CD14-positive monocyte (primary cell): ENCODE data around the gene SFXN4. TPM values are rescaled to one million over a fixed set of nuclear protein-coding genes. Genes with fewer than 3 reads are reported as not detected.
A peak's percentile ranks its signal among the peaks of the same experiment; 100 is the strongest.

Experiments
- DNase-seq, 3 donors: peaks; one replicate each; pipeline ENCODE4 v3.0.0-alpha.2; 2011 to 2022
- H2AFZ ChIP-seq: 2 replicates; pipeline ENCODE4 v1.6.0; 2012; ENCODE audit warnings: mild to moderate bottlenecking, low read depth, low read length, inconsistent platforms; ENCODE audit not compliant: insufficient read depth, poor library complexity, severe bottlenecking
- H3K27ac ChIP-seq, 2 donors: 1 replicate in 1 of 2; 2 replicates in 1 of 2; pipeline ENCODE4 v1.5.1; 2012 to 2013; ENCODE audit warnings: low read length in 2 of 2, control low read depth in 1 of 2, inconsistent platforms in 1 of 2, low read depth in 1 of 2, mild to moderate bottlenecking in 1 of 2
- H3K27me3 ChIP-seq, 2 donors: one replicate each; pipeline versions ENCODE4 v1.6.0 to v1.6.1; 2011 to 2013; ENCODE audit warnings: low read length in 2 of 2; ENCODE audit not compliant: control insufficient read depth in 2 of 2, insufficient read depth in 2 of 2
- H3K36me3 ChIP-seq, 2 donors: replicated peaks in 1 of 2; 1 replicate in 1 of 2; 2 replicates in 1 of 2; pipeline versions ENCODE4 v1.5.1 to v1.6.1; 2012 to 2013; ENCODE audit warnings: low read length in 2 of 2, control low read depth in 1 of 2, inconsistent platforms in 1 of 2, mild to moderate bottlenecking in 1 of 2; ENCODE audit not compliant: insufficient read depth in 2 of 2, control insufficient read depth in 1 of 2
- H3K4me1 ChIP-seq, 2 donors: 1 replicate in 1 of 2; 2 replicates in 1 of 2; pipeline versions ENCODE4 v1.5.1 to v1.6.1; 2012 to 2013; ENCODE audit warnings: low read length in 2 of 2, control low read depth in 1 of 2, inconsistent platforms in 1 of 2, mild to moderate bottlenecking in 1 of 2, moderate library complexity in 1 of 2; ENCODE audit not compliant: insufficient read depth in 2 of 2, control insufficient read depth in 1 of 2
- H3K4me2 ChIP-seq: replicated peaks from 2 replicates; pipeline ENCODE3; 2012; ENCODE audit warnings: low read length, moderate library complexity, mild to moderate bottlenecking; ENCODE audit not compliant: poor library complexity, severe bottlenecking; ENCODE audit errors: extremely low read depth
- H3K4me3 ChIP-seq, 3 experiments: fragments of 200-600 bp in 1 of 3; sonication (generic) in 1 of 3; replicated peaks in 1 of 3; 1 replicate in 2 of 3; 2 replicates in 1 of 3; pipeline ENCODE4 v1.5.1; 2011 to 2013; ENCODE audit warnings: low read length in 3 of 3, mild to moderate bottlenecking in 3 of 3, control low read depth in 2 of 3, low read depth in 2 of 3, inconsistent platforms in 1 of 3, moderate library complexity in 1 of 3
- H3K79me2 ChIP-seq: 2 replicates; pipeline ENCODE4 v1.6.0; 2012; ENCODE audit warnings: mild to moderate bottlenecking, control low read depth, inconsistent platforms, low read length, moderate library complexity; ENCODE audit not compliant: insufficient read depth
- H3K9ac ChIP-seq: 2 replicates; pipeline ENCODE4 v1.6.0; 2017; ENCODE audit warnings: low read length, mild to moderate bottlenecking; ENCODE audit not compliant: insufficient read depth, poor library complexity, severe bottlenecking
- H3K9me3 ChIP-seq, 2 donors: replicated peaks in 1 of 2; 1 replicate in 1 of 2; 2 replicates in 1 of 2; pipeline versions ENCODE4 v1.5.1 to v1.6.1; 2012 to 2013; ENCODE audit warnings: low read length in 2 of 2, control low read depth in 1 of 2; ENCODE audit not compliant: control insufficient read depth in 1 of 2, insufficient read depth in 1 of 2
- H4K20me1 ChIP-seq: 2 replicates; pipeline ENCODE4 v1.6.0; 2012; ENCODE audit warnings: mild to moderate bottlenecking, low read length, control low read depth, moderate library complexity; ENCODE audit not compliant: insufficient read depth
- H3K27ac Mint-ChIP-seq, 7 donors: one replicate each; pipeline ENCODE4 v1.8.0; 2020; ENCODE audit warnings: mild to moderate bottlenecking in 7 of 7, mixed read lengths in 7 of 7, moderate library complexity in 6 of 7, inconsistent platforms in 2 of 7
- H3K27me3 Mint-ChIP-seq, 3 donors: one replicate each; pipeline ENCODE4 v1.8.0; 2021 to 2022; ENCODE audit warnings: low read depth in 3 of 3, mild to moderate bottlenecking in 3 of 3, mixed read lengths in 3 of 3, moderate library complexity in 3 of 3, inconsistent platforms in 1 of 3
- H3K36me3 Mint-ChIP-seq, 2 donors: one replicate each; pipeline ENCODE4 v1.8.0; 2020; ENCODE audit warnings: mixed read lengths in 2 of 2, inconsistent platforms in 1 of 2, mild to moderate bottlenecking in 1 of 2
- H3K4me1 Mint-ChIP-seq: one replicate; pipeline ENCODE4 v1.8.0; 2020; ENCODE audit warnings: mild to moderate bottlenecking, mixed read lengths
- H3K4me3 Mint-ChIP-seq, 2 donors: one replicate each; pipeline ENCODE4 v1.8.0; 2020; ENCODE audit warnings: mild to moderate bottlenecking in 2 of 2, mixed read lengths in 2 of 2, moderate library complexity in 1 of 2
- H3K9me3 Mint-ChIP-seq, 7 donors: one replicate each; pipeline ENCODE4 v1.8.0; 2020 to 2022; ENCODE audit warnings: mixed read lengths in 7 of 7, mild to moderate bottlenecking in 6 of 7, moderate library complexity in 6 of 7, inconsistent platforms in 2 of 7
- WGBS: methylation state at CpG from one replicate; pipeline ENCODE4 v1.1.5; 2013; ENCODE audit warnings: missing lambda C conversion rate; ENCODE audit not compliant: insufficient coverage; 5-methylcytosine and 5-hydroxymethylcytosine counted together
- intact Hi-C, 2 donors: fragments of 100-400 bp; cut with micrococcal nuclease; formaldehyde crosslinking; loops; one replicate each; pipeline versions ENCODE4 v1.15.0 to v1.15.1; 2023
- polyA minus RNA-seq: library from RNA; depleted of rRNA, polyadenylated mRNA; stranded (reverse); fragments of >200 nt; gene quantifications from 2 replicates; pipeline ENCODE4 v1.2.3, GENCODE V29; 2012
- polyA plus RNA-seq, 3 donors: library from polyadenylated mRNA; depleted of rRNA in 1 of 3; unstranded in 2 of 3; stranded (reverse) in 1 of 3; fragments of 300-500 nt in 2 of 3; fragments of >200 nt in 1 of 3; fragmentation: Illumina TruSeq in 2 of 3; gene quantifications; 1 replicate in 2 of 3; 2 replicates in 1 of 3; pipeline ENCODE4 v1.2.3, GENCODE V29; 2012 to 2021
- total RNA-seq, 12 experiments: library from RNA in 1 of 12; stranded (reverse) in 1 of 12; fragments of 120-200 nt in 1 of 12; gene quantifications; one replicate each; pipeline ENCODE4 v1.2.4 and lab custom pipeline; 2013 to 2026; ENCODE audit warnings: mixed read lengths in 6 of 12, inconsistent platforms in 1 of 12
- TF ChIP-seq, protein P1 (sequence below): fragments of 200-600 bp; IDR thresholded peaks from one replicate; pipeline ENCODE4 v1.8.0; 2022; ENCODE audit warnings: antibody characterized with exemption, mild to moderate bottlenecking

Gene SFXN4
- 12.0 TPM for total RNA-seq (2013)
- polyA plus RNA-seq: 10 to 100 TPM in 2 of 3 donors, 1 to 10 TPM in 1; 8.3 to 20.4 (median 18.3) TPM
- polyA minus RNA-seq: 3.2 and 5.3 TPM in 2 replicates
- total RNA-seq (lab: John Stamatoyannopoulos, UW): 0.93 to 11.3 (median 6.8) reads per million in 11 experiments

DNA sequence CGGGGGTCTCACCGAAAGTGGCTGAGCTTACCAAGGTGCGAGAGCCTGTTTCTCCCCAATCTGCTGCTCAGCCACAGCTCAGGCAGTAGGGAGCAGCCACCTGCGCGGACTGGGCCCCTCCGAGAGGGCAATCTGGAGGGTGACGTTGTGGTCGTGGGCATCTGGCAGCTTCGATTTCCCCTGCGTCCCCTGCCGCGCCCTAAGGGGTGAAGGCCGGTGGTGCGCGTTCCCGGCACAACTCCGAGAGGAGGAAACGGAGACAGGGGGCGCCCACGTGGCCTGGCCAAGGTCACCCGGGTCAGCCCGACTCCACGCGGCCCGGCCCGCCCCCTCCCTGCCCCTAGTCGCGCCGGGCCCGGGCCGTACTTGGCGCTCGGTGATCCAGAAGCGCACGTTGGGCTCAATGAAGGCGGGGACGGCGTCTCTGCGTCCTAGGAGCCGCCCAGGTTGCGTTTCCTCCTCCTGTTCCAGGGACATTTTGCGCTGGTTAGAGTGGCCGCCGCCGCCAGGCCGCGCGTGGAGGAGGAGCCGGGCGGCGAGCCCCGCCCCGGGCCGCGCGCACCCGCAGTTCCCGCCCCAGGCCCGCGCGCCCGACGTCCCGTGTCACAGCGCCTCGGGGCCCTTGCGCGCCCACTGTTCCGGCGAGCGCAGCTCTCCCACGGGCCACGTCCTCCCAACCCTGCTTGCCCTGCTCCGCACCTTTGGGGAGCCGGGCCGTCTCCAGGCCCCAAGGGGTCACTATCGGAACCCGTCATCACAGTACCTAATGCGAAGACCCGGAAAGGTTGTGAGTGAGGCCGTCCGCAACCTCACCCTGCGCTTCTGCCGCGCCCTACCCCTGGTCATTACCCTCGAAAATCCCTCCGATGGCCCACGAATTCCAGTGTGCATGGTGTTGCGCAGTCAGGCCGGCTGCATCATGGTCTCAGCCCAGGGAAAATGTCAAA is at the start of gene SFXN4:
Gene SFXN4, minus strand, starts transcription at position 544 of the 947 bp plus-strand sequence. Its CDS starts 67 bp downstream, at position 477.
- peak; percentile 63 to 67 (median 65) for DNase-seq
- TF ChIP-seq, protein P1, sequence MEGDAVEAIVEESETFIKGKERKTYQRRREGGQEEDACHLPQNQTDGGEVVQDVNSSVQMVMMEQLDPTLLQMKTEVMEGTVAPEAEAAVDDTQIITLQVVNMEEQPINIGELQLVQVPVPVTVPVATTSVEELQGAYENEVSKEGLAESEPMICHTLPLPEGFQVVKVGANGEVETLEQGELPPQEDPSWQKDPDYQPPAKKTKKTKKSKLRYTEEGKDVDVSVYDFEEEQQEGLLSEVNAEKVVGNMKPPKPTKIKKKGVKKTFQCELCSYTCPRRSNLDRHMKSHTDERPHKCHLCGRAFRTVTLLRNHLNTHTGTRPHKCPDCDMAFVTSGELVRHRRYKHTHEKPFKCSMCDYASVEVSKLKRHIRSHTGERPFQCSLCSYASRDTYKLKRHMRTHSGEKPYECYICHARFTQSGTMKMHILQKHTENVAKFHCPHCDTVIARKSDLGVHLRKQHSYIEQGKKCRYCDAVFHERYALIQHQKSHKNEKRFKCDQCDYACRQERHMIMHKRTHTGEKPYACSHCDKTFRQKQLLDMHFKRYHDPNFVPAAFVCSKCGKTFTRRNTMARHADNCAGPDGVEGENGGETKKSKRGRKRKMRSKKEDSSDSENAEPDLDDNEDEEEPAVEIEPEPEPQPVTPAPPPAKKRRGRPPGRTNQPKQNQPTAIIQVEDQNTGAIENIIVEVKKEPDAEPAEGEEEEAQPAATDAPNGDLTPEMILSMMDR: no peak
- peak within 1 kb of the TSS; percentile 85 to 94 for H3K4me3 Mint-ChIP-seq
- Histone ChIP-seq H3K27ac (peak within 1 kb of the TSS; percentile 76 to 92), H4K20me1 (no peaks in the 10 kb centered on the region), H2AFZ (peak within 1 kb of the TSS; percentile 97), H3K4me2 (peak within 1 kb of the TSS; percentile 79), H3K27me3 (no peaks in the 10 kb centered on the region), H3K4me1 (peaks cover 22 to 28% of the 10 kb centered on the region in 2 donors), H3K9ac (peak within 1 kb of the TSS; percentile 80), H3K9me3 (no peaks in the 10 kb centered on the region), H3K36me3 (peaks cover 35 to 51% of the 10 kb centered on the region in 2 donors), H3K79me2 (peaks cover 25% of the 10 kb centered on the region), H3K4me3 (peak within 1 kb of the TSS; percentile 38 to 83 (median 75))
- H3K27ac Mint-ChIP-seq: peak within 1 kb of the TSS; percentile 88 to 95 (median 94)
- peaks cover 50 to 51% of the 10 kb centered on the region in 2 donors for H3K36me3 Mint-ChIP-seq
- peaks cover 0 to 1% (median 0%) of the 10 kb centered on the region in 3 donors for H3K27me3 Mint-ChIP-seq
- H3K4me1 Mint-ChIP-seq: peaks cover 33% of the 10 kb centered on the region
- WGBS: under 1% methylated on average over 89 of the region's 90 CpGs
- no peaks in the 10 kb centered on the region for H3K9me3 Mint-ChIP-seq
- intact Hi-C loops: loop anchor here in 1 of 2 donors (5.0 kb wide), 1 partner anchor 33 kb away; no protein-coding TSS in a partner anchor
